ENCODE results near the gene KRT36.

The KRT36 gene

DNA sequence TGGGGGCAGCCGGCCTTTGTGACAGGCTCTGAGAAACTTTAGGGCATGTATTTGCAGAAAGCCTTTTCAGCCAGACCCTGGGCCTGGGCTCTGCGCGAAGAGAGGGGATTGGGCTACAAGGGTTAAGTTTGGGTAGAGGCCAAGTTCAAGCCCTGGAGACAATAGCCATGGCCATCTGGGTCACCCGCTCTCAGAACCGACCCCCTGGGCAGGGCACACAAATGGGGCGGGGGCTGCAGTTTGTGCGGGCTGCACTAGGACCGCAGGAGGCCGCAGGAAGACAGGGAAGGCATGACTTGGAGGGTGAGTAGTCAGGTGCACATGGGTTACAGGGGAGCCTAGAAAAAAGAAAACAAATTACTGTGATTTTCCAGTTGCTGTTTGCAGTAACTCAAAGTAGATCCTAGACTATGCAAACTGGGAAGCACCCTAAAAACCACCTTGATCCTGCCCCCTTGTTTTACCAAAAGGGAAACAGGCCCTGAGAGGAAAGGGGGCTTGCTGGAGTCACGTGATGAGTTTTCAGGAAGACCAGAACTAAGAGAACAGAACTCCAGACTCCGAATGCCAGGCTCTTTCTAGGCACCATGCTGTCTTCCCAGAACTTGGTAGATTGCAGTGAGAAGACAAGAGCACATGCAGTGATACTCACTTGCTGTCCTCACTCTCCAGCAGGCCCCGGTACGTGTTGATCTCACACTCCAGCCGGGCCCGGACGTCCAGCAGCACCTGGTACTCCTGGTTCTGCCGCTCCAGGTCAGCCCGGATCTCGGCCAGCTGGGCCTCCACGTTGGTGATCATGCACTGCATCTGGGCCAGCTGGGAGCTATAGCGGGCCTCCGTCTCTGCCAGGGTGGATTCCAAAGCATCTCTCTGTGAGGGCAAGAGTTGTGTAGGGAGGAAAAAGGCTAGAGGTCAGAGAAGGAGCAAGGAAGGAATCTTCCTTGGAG, 12.6 kb downstream of the KRT36 start:
- no peak for DNase-seq (ENCODE audit: low read depth)

DNA sequence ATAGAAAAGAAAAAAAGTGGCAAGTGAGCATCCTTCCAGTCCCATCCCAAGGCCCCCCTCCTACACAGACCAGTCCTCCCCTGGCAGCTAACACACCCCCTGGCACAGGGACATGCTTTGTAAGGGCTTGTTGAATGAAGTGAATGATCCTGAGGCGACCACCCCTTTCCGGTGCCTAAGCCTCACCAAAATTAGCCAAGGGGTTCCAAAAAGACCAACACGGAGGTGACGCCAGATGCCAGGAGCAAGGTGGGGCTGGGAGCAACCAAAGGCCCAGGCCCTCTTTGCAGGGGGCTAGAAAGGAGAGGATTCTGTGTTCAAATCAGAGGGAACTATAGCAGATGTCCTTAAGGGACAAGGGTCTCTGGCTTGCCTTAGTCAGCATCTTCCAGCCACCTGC, 14.3 kb downstream of the KRT36 start:
- no peak for DNase-seq (ENCODE audit: low read depth)

DNA sequence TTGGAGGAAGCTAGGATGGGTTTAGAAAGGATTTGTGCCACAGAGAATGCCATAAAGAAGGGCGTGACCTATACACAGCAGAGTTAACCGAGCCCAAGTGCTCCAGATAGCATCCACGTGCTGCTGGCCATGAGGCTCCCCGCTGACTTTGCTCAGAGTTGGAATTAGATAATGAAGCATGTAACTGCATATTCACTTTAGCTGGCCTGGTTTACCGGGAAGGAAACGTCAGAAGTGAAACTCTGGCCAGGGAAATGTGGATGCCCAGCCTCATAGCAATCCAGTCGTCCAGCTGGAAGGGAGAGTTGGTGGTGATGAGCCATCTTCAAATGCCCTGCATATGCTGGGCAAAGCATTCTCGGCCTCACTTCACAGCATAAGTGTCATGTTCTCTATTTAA, 14.8 kb downstream of the KRT36 start:
- DNase-seq (ENCODE audit: low read depth) = no peak

DNA sequence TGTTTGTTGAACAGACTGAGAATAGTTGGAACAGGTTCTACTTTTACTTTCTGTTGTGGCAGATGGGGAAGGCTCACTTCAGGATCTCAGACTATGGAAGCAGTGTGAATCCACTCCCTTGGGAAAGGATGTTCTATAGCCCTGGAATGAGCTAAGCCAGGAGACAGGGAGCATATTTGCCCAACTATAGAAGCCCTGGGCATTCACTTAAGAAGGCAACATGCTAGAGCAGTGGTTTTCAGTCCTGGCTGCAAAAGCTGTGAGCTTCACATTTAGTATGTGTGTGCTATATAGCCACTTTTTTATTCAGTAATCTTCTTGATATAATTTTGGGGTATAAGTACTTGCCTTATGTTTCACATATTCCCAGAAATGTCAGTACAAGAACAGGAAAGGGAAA, 21.4 kb downstream of the KRT36 start:
- no peak for DNase-seq (ENCODE audit: low read depth)

DNA sequence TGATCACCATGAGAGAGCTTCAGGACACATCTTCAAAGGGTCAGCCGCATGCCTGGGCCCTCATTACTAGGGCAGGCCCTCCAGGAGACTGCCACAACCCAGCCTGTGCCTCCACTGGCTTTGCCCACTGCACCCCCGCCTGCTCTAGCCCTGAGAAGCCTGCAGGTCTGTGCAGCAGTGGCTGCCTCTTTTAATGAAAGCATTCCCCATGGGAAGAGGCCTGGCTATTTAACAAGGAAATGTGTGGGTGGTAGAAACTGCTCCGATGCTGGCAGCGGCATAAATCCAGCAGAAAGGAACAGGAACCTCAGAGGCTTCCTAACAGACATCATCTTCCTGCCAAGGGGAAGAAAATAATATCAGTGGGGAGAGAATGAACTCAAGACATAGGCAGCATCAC, 22.1 kb downstream of the KRT36 start:
- no peak for DNase-seq (ENCODE audit: low read depth)

DNA sequence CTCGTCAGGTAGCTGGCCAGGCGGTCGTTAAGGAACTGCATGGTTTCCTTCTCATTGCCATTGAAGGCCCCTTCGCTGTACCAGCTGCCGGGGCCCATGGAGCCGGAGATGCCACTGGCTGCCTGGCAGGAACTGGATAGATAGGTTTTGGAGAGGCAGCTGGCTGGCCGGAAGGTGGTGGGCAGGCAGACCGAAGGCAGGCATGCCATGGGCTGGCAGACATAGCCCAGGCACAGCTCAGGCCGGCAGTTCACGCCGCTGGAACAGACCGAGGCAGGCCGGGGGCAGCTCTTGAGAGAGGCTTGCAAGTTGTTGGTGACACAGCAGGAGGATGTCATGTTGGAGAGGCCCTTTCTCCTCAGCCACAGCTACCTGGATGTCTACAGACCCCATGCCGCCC, 22.7 kb downstream of the KRT36 start, which contains the start of gene KRT32:
Gene KRT32, minus strand, starts transcription at position 399 of the 400 bp plus-strand sequence. Its CDS starts 61 bp downstream, at position 338.
- no peak for DNase-seq (ENCODE audit: low read depth)

DNA sequence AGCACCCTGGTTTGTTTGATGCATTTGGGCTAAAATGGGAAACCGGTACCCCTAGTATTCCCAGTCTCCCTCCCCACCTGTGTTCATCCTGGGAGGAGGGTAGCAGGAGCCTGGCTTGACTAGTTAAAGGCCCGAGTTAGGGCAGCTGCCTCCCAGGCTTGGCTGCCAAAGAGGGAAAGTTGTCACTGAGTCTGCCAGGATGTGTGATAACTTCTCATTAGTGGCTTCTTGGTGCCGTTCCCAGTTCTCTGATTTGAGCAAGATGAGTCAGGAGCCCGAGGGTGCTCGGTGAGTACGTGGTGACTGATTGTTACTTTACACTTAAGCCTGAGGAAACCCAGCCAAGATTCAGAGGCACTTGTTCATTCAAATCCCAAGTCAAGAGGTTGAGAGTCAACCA, 25.0 kb downstream of the KRT36 start:
- peak; percentile 83 for DNase-seq (ENCODE audit: low read depth)

DNA sequence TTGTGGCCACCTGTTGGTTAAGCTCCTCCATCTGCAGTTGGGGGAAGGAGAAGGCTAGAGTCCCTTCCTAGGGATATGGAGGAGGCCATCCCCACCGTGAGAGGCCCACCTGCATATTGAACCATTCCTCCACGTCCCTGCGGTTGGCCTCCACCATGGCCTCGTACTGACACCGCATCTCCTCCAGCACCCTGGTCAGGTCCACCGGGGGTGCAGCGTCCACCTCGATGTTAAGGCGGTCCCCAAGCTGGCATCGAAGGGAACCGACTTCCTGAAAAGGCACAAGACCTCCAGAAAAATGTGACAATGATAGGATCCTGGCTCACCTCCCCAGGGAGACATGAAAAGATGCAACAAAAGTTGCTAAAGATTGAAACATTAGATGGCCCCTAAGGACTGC, 25.5 kb downstream of the KRT36 start:
- DNase-seq (ENCODE audit: low read depth) = no peak

DNA sequence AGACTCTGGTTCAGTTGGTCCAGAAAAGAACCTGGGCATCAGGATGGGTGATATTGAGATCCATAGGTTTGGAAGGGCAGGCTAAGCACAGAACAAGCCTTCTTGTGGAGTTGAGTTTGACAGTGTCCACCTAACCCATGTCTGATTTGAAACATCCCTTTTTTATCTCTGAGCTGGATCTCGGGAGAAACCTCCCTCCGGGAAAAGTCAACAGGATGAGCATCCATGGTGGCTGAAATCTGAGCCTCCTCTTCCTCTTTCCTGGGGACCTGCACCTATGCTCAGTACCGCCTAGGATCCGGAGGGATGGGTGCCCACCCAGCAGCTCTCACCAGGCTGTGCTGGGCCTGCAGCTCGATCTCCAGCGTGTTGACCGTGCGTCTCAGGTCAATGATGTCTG, 26.0 kb downstream of the KRT36 start:
- DNase-seq (ENCODE audit: low read depth) = no peak

DNA sequence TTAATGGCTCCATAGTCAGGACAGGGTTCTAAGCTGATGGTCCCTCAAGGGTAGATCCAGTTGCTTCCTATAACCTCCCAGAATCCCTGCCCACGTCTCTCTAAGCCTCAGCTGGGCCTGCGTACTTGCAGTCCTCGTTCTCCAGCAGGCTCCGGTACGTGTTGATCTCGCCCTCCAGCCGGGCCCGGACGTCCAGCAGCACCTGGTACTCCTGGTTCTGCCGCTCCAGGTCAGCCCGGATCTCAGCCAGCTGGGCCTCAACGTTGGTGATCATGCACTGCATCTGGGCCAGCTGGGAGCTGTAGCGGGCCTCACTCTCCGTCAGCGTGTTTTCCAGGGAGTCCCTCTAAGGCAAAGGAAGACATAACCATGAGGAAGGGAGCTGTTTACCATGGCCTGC, 27.0 kb downstream of the KRT36 start:
- DNase-seq (ENCODE audit: low read depth) = no peak

DNA sequence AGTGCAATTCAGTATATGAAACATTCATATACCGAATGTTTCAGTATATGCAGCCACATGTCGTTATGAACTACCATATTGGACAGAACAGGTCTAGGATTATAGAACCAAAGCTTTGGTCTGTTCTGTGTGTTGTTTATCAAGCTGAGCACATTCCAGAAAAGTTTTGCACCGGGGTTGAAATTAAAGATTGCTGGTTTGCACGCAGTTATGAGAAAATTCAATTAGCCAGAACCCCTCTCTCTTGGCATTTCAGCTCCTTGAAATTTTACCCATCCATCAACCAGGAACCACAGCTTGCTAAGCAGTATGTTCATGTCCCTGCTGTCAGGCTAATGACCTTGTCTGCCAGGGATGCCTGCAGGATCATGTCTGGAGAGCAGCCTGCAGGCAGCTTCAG, 32.0 kb downstream of the KRT36 start:
- DNase-seq (ENCODE audit: low read depth) = peak; percentile 17

DNA sequence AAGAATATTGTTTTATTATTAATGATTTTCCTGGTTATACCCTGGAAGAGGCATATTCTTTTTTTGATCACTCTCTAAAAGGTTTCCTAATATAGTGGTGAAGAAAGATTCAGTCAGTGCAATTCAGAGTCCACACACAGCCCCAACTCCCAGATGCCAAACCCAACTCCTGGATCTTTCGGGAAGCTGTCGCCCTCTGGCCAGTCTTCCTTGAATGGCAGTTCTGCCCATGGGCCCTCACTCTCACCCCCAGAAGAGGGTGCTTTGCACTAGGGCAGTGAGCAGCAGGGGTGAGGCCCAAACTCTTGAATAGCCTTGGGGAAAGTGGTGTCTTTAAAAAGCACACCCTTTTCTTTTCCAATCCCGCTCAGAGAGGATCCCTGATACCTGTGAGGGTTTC, 33.5 kb downstream of the KRT36 start:
- DNase-seq (ENCODE audit: low read depth) = no peak

DNA sequence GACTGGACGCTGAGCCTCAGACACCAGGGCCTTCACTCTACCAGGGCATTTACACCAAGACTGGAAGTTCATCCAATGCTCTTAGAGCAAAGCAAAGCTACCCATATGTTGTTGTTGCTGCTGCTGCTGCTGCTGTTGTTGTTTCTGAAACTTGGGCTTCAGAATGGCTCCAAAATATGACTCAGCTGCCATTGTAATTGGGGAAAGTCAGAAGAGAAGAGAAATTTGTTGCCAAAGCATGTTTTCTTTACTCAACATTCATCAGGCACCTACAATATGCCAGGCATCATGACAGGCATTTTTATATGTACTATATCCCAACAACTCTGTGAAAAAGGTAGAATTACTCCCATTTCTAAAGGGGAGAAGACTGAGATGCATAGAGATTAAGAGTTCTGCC, 34.5 kb downstream of the KRT36 start:
- DNase-seq (ENCODE audit: low read depth) = no peak

DNA sequence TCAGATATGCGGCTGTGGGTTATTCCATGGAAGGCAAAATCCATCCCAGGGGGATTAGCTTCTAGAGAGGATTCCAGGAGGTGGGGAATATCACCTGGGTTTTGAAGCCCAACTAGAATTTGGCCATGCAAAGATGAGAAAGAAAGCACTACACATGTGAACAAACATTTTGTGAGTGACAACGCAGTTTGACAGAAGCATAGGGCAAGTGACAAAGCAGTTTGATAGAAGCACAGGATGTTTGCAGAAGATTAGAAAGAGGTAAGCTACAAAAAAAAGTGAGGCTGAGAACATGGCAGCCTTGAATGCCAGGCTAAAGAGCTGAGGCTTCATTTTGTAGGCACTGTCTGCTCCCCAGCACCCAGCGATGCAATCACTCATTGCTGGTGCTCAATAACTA, 36.6 kb downstream of the KRT36 start:
- no peak for DNase-seq (ENCODE audit: low read depth)

DNA sequence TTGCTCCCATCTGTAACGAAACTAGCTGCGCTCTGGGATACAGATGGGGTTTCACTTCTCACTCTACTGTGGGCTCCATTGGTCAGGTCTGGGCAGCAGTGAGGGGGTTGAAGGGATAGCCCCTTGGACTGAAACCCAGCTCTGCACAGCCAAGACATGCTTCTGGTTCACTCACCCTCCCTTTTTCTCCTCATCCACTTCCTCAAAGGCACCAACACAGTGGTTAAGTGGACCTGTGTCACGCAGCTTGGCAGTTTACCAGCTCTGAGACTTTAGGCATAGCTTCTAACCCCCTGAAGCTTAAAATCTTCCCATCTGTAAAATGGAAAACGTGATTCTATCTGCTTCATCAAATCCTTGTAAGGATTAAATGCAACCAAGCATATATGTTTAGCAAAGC, 37.4 kb downstream of the KRT36 start:
- no peak for DNase-seq (ENCODE audit: low read depth)

DNA sequence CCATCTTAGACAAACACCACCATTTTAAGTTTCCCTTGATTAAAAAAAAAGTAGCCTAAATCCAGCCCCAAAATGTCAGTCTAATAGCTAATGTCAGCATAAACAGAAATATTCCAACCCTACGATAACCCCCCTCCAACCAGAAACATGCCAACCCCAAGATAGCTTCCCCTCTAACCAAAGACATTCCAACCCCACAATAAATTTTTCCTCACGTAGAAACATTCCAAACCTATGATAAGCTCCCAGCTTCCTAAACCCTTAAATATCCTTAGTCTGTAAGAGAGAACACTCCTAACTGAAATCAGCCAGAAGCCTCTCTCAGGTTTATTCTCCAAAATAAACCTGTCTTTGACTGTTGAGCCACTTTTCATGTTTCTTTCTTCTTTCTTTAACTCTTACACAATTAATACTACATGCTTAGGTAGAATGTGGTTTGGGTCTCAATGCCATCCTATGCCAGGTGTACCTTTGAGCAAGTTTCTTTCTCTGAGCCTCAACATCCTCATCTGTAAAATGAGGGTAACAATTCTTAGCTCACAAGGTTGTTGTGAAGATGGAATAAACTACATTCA, 38.5 kb downstream of the KRT36 start:
- DNase-seq (ENCODE audit: low read depth) = peak; percentile 66

DNA sequence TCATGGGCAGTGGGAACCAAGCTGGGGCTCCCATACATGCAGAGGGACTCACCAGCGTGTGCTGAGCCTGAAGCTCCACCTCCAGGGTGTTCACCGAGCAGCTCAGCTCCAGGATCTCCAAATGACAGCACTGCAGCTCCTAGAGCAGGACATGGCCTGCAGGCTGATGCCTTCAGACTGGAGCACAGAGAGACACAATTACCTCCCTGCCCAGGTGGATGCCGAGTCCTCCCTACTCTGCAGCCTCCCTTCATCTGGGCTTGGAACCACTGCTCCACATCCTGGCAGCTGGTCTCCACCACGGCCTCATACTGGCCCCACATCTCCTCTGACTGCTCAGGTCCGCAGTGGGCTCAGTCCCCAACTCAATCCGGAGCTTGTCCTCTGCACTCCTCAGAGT, 40.7 kb downstream of the KRT36 start:
- DNase-seq (ENCODE audit: low read depth) = no peak

DNA sequence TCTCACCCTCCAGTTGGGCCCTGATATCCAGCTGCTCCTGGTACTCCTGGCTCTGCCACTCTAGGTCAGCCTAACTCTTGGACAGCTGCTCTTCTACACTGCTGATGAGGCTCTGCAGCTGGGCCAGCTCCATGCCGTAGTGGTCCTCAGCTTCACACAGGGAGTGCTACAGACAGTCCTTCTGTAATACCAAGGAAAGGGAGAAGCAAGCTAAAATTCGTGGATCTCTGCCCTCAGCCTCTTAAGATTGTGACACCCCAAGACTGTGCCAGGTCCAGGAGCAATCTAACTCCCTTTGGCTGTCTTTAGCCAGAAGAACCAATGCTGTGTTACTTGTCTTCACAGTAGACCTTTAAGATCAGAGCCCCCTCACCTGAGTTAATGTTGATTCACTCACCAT, 41.2 kb downstream of the KRT36 start:
- DNase-seq (ENCODE audit: low read depth) = peak; percentile 9

DNA sequence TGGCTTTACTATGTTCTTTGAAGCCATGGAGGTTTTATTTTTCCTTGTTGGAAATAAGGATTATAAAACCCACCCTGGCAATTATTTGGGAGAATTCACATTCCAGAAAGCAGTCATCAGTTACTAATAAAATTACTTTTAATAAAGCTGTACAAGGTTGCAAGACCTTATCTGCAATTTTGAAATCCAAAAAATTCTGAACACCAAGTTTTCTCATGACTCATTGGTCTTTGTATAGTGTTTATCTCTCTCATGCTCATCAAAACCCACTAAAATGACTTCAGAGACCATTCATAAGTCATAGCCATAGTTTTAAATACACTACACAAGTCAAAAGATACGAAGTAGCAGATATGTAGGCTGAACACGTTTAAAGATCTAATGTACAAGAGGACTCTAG, 42.9 kb downstream of the KRT36 start:
- peak; percentile 97 for DNase-seq (ENCODE audit: low read depth)

DNA sequence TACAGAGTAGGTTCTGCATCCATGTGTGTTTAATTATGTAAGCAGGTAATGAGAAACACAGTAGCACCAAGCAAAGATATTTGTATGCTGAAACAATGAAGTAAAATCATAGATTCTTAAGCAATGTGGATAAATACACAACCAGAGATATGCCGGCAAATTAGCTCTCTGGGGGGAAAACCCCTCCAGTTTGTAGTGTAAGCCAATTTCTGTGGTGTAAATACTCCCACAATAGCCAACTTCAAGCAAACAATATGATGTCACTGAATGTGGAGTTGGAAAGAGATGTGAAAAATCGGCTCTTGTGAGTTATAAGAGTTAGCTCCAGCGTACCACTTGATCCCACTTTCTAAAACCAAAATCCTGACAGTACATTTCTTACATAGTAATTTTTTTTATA, 45.1 kb downstream of the KRT36 start:
- peak; percentile 11 for DNase-seq (ENCODE audit: low read depth)

DNA sequence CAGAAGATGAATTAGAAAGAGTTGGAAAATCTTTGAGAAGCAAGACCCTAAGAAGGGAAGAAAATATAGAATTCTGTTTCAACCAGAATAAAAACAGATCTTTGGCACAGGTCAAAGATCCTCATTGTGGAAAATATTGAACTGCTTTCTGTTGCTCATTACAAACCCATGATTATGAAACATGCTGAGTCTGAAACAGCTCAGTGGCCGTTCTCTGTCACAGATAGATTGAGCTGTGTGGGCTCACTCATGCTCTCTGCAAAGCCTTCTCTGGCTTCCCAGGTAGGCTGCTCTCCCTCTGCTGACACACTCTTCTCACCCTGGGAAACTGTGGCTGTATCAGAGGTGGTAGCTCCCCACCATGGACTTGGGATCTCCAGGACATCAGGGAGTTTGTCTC, 45.5 kb downstream of the KRT36 start:
- peak; percentile 35 for DNase-seq (ENCODE audit: low read depth)

DNA sequence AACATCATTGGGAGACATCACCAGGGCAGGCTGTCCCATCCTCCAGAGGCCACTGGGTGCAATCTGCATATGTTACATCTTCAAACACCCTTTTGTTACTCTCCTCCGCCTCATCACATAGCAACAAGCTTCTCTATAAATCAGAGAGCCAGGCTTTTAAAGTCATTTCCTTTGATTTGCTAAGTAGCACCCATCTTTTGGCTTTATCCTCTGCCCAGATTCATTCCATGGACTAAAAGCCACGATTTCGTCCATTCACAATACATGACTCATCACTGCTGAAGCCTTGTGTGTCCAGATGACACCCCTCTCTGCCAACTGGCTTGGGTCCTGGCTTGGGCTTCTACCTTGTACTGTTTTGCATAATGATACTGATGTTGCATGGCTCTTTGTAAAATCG, 47.0 kb downstream of the KRT36 start:
- DNase-seq (ENCODE audit: low read depth) = peak; percentile 53

DNA sequence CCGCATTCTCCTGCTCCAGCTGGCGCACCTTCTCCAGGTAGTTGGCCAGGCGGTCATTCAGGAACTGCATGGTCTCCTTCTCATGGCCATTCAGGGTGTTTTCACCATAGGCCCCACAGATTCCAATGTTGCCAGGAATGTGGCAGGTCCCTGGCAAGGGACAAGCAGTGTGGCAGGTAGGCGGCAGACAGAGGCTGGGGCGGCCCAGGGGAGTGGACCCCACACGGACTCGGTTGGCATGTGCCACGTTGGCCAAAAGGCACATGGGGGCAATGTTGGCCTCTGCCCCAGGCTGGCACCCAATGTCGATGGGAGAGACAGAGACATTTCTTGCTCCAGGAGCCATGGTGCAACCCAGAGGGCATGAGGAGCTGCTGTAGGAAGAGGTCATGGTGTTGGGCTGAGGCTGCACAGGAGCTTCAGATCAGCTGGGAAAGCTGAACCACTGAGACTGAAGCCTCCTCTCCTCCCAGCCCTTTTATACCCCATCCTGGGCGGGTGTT, 49.1 kb downstream of the KRT36 start, which contains the start of gene KRT38:
Gene KRT38, minus strand, starts transcription at position 453 of the 503 bp plus-strand sequence. Its CDS starts 62 bp downstream, at position 391.
- DNase-seq (ENCODE audit: low read depth) = no peak

All from amniotic epithelial cell (primary cell).